M059J (cell line): Measurements from ENCODE around the gene MAGEA3. TPM values are rescaled to one million over a fixed set of nuclear protein-coding genes. Genes with fewer than 3 reads are reported as not detected.
"Not testable (repeated sequence)": the region's sequence is repeated elsewhere in the genome, so short reads cannot be mapped to it uniquely, and the experiment has no call there.

Experiments
- DNase-seq: peaks from one replicate; pipeline ENCODE4 v3.0.0-alpha.2; 2012; ENCODE audit warnings: low read depth
- total RNA-seq: library from RNA; depleted of rRNA; stranded (reverse); fragments of >200 nt; shearing (Covaris generic); gene quantifications from 2 replicates; pipeline ENCODE4 v1.2.3, GENCODE V29; 2014; rRNA removed

Gene MAGEA3
- total RNA-seq, 1 experiment from 2014 or later, result 16.6 TPM

- no peak for DNase-seq
These were observed 37.4 kb downstream of the MAGEA3 start for GRCh38 chrX:152735860-152736511.

DNA sequence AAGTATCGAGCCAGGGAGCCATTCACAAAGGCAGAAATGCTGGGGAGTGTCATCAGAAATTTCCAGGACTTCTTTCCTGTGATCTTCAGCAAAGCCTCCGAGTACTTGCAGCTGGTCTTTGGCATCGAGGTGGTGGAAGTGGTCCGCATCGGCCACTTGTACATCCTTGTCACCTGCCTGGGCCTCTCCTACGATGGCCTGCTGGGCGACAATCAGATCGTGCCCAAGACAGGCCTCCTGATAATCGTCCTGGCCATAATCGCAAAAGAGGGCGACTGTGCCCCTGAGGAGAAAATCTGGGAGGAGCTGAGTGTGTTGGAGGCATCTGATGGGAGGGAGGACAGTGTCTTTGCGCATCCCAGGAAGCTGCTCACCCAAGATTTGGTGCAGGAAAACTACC, 37.9 kb downstream of the MAGEA3 start:
- not testable (repeated sequence) for DNase-seq

GRCh38 chrX:152738560-152738959, 40.0 kb downstream of the MAGEA3 start:
- DNase-seq, result no peak

Other genes with a start within 250 kb of the MAGEA3 start
- gene GABRA3, start 247.5 kb upstream of the MAGEA3 start, total RNA-seq, result 14.5 and 17.6 TPM in 2 replicates
- 4.8 and 8.8 TPM in 2 replicates for gene GABRQ, start 60.9 kb upstream of the MAGEA3 start, total RNA-seq
- not detected in 2 replicates for gene CSAG2, start 10.5 kb downstream of the MAGEA3 start, total RNA-seq
- gene MAGEA2B, start 15.8 kb downstream of the MAGEA3 start, total RNA-seq, result 1.9 and 2.5 TPM in 2 replicates
- gene CSAG1, start 34.9 kb downstream of the MAGEA3 start, total RNA-seq, result 6.5 and 6.6 TPM in 2 replicates
- 13.4 and 15.5 TPM in 2 replicates for gene MAGEA12, start 35.0 kb downstream of the MAGEA3 start, total RNA-seq
- gene MAGEA2, start 55.0 kb downstream of the MAGEA3 start, total RNA-seq, result 0.94 and 1.7 TPM in 2 replicates
- 2.6 and 3.2 TPM in 2 replicates for gene CSAG3, start 60.4 kb downstream of the MAGEA3 start, total RNA-seq
- 23.7 and 25.3 TPM in 2 replicates for gene MAGEA6, start 70.9 kb downstream of the MAGEA3 start, total RNA-seq
- gene CETN2, start 132.0 kb downstream of the MAGEA3 start, total RNA-seq, result 123 and 144 TPM in 2 replicates
- 29.9 and 35.0 TPM in 2 replicates for gene NSDHL, start 132.3 kb downstream of the MAGEA3 start, total RNA-seq
- gene ZNF185, start 199.3 kb downstream of the MAGEA3 start, total RNA-seq, result 4.9 and 6.5 TPM in 2 replicates